Lung (tissue), 12 donors: ENCODE measurements around the gene STX1A. TPM values are rescaled to one million over a fixed set of nuclear protein-coding genes. Genes with fewer than 3 reads are reported as not detected.
A peak's percentile ranks its signal among the peaks of the same experiment; 100 is the strongest.

Experiments
- ATAC-seq: fragments of 200-7000 bp; cut with Tn5 transposase; one replicate; pipeline ENCODE4 v1.9.1; 2020; ENCODE audit warnings: moderate number of reproducible peaks; ENCODE audit not compliant: insufficient read depth, low FRiP score
- DNase-seq, 3 donors: peaks; one replicate each; pipeline ENCODE4 v3.0.0-alpha.2; 2013 to 2017
- H3K27ac ChIP-seq, 2 donors: one replicate each; pipeline ENCODE4 v1.5.1; 2013; ENCODE audit warnings: mild to moderate bottlenecking in 2 of 2, moderate library complexity in 2 of 2, control low read depth in 1 of 2, inconsistent platforms in 1 of 2, low read depth in 1 of 2, low read length in 1 of 2
- H3K27me3 ChIP-seq, 3 donors: one replicate each; pipeline ENCODE4 v1.5.1; 2013; ENCODE audit warnings: low read length in 2 of 3; ENCODE audit not compliant: control insufficient read depth in 3 of 3, insufficient read depth in 3 of 3
- H3K36me3 ChIP-seq, 4 donors: one replicate each; pipeline ENCODE4 v1.5.1; 2013; ENCODE audit warnings: low read length in 4 of 4, mild to moderate bottlenecking in 1 of 4, moderate library complexity in 1 of 4; ENCODE audit not compliant: control insufficient read depth in 4 of 4, insufficient read depth in 4 of 4
- H3K4me1 ChIP-seq, 5 donors: one replicate each; pipeline ENCODE4 v1.5.1; 2013; ENCODE audit warnings: low read length in 5 of 5, mild to moderate bottlenecking in 2 of 5, moderate library complexity in 1 of 5; ENCODE audit not compliant: control insufficient read depth in 5 of 5, insufficient read depth in 5 of 5
- H3K4me3 ChIP-seq: one replicate; pipeline ENCODE4 v1.5.1; 2013; ENCODE audit warnings: mild to moderate bottlenecking, control low read depth, moderate library complexity
- H3K9ac ChIP-seq, 2 donors: one replicate each; pipeline ENCODE4 v1.5.1; 2013; ENCODE audit warnings: low read length in 2 of 2, control low read depth in 1 of 2; ENCODE audit not compliant: insufficient read depth in 1 of 2
- H3K9me3 ChIP-seq, 4 donors: one replicate each; pipeline ENCODE4 v1.5.1; 2013; ENCODE audit warnings: low read length in 3 of 4, mild to moderate bottlenecking in 1 of 4, moderate library complexity in 1 of 4; ENCODE audit not compliant: control insufficient read depth in 4 of 4, insufficient read depth in 3 of 4
- CTCF ChIP-seq: IDR thresholded peaks from 2 replicates; pipeline ENCODE4 v1.5.1; 2012; ENCODE audit warnings: mild to moderate bottlenecking; ENCODE audit errors: control extremely low read depth, extremely low read depth
- WGBS, 2 donors: extraction: QIAGEN DNeasy Blood & Tissue Kit; methylation state at CpG; one replicate each; pipeline ENCODE4 v1.1.7; 2013; 5-methylcytosine and 5-hydroxymethylcytosine counted together
- polyA plus RNA-seq, 2 donors: library from polyadenylated mRNA; stranded (reverse); fragments of 200-250 nt; gene quantifications; one replicate each; pipeline ENCODE4 v1.2.1, GENCODE V29; 2013
- total RNA-seq, 2 donors: library from RNA; depleted of rRNA in 1 of 2; stranded (reverse); fragments of >200 nt in 1 of 2; gene quantifications; one replicate each; pipeline ENCODE4 v1.2.1, GENCODE V29; 2014 to 2021
- donor health status: control.
- donor health status: control.
- donor health status: Bipolar disorder and iron deficiency.
- donor health status: healthy.
- donor health status: DM: yes; HTN: yes; CAD: no.

The STX1A gene
- total and polyA plus RNA-seq, 4 donors, result 4.1 to 8.0 (median 7.7) TPM

- WGBS, 2 donors, result 79 to 82% methylated on average over 17 of the region's 17 CpGs
- H3K4me3 ChIP-seq, result no peak overlapping the region
- peaks cover 0 to 3% (median 0%) of the 10 kb centered on the region in 3 donors for H3K27me3 ChIP-seq
- no peak for TF ChIP-seq CTCF
- H3K27ac ChIP-seq, result peak overlapping the region in 1 of 2 donors; percentile 61
- H3K9ac ChIP-seq, result no peak overlapping the region
- DNase-seq (no peak), ATAC-seq (no peak)
- H3K4me1 ChIP-seq, result peaks cover 0 to 10% (median 0%) of the 10 kb centered on the region in 5 donors
- no peaks in the 10 kb centered on the region for H3K9me3 ChIP-seq
- H3K36me3 ChIP-seq, result peaks cover 0 to 11% (median 8%) of the 10 kb centered on the region in 4 donors
Observed at GRCh38 chr7:73737491-73738219, 18.2 kb upstream of the STX1A start.

- DNase-seq, result no peak
- H3K9ac ChIP-seq, result no peak overlapping the region
- WGBS, 2 donors, result 95 to 96% methylated on average over 14 of the region's 14 CpGs
Observed at GRCh38 chr7:73736885-73737284, 17.4 kb upstream of the STX1A start.

GRCh38 chr7:73735528-73735905 is 16.0 kb upstream of the STX1A start:
- Histone ChIP-seq H3K4me3 (no peak overlapping the region), H3K27ac (peak overlapping the region in 1 of 2 donors; percentile 88), H3K9me3 (peaks cover 0 to 1% (median 0%) of the 10 kb centered on the region in 4 donors), H3K36me3 (peaks cover 0 to 11% (median 8%) of the 10 kb centered on the region in 4 donors), H3K27me3 (no peaks in the 10 kb centered on the region), H3K9ac (no peak overlapping the region), H3K4me1 (peaks cover 0 to 10% (median 0%) of the 10 kb centered on the region in 5 donors)
- ATAC-seq, result no peak
- TF ChIP-seq CTCF, result no peak
- DNase-seq, result no peak
- 90 to 93% methylated on average over 8 of the region's 8 CpGs for WGBS, 2 donors

More at GRCh38 chr7:73736885-73737284, 17.4 kb upstream of the STX1A start:
- TF ChIP-seq CTCF, result no peak
- no peak overlapping the region for H3K27ac ChIP-seq
- no peak for ATAC-seq
- H3K4me1 ChIP-seq, result peaks cover 0 to 10% (median 0%) of the 10 kb centered on the region in 5 donors
- H3K4me3 ChIP-seq, result no peak overlapping the region
- no peaks in the 10 kb centered on the region for H3K27me3 ChIP-seq
- H3K9me3 ChIP-seq, result no peaks in the 10 kb centered on the region
- peaks cover 0 to 11% (median 8%) of the 10 kb centered on the region in 4 donors for H3K36me3 ChIP-seq
